Measurements from ENCODE around the gene TAS2R50.
"Not testable (repeated sequence)": the region's sequence is repeated elsewhere in the genome, so short reads cannot be mapped to it uniquely, and the experiment has no call there.

TAS2R50 gene, protein sequence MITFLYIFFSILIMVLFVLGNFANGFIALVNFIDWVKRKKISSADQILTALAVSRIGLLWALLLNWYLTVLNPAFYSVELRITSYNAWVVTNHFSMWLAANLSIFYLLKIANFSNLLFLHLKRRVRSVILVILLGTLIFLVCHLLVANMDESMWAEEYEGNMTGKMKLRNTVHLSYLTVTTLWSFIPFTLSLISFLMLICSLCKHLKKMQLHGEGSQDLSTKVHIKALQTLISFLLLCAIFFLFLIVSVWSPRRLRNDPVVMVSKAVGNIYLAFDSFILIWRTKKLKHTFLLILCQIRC

GRCh38 chr12:10986812-10987211 lies at the start of gene TAS2R50:
TAS2R50 (minus strand) TSS chr12:10986912; CDS start chr12:10986860, 52 bp downstream.
- no peak for DNase-seq

DNA sequence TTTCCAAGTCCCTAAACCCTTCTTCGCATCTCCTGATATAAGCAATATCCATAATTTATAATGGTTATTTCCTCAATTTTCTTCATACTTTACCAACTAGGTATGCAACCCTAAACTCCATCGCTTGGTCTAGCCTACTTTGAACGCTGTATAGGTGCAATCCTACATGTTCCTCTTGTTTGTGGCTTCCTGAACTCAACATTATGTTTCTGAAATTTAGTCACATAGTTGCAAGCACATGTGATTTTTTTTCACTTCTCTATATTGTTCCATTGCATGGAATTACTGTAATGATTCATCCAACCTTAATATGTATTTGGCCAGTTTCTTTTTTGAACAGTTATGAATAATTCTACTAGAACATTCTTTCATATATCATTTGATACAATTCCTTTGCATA lies 47.2 kb upstream of the TAS2R50 start:
- DNase-seq: not testable (repeated sequence)

DNA sequence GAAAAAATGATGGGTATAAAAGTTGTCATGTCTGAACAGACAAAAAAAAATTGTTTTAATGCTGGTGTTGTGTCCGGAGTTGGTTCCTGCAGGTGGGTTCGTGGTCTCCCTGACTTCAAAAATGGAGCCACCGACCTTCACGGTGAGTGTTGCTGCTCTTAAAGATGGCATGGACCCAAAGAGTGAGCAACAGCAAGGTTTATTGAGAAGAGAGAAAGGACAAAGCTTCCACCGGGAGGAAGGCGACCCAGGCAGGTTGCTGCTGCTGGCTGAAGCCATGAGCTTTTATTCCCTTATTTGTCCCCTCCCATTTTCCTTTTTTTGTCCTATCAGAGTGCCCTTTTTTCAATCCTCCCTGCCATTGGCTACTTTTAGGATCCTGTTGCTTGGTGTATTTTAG lies 44.6 kb upstream of the TAS2R50 start, which contains the start of gene TAS2R31:
Gene TAS2R31, minus strand, starts transcription at position 101 of the 400 bp plus-strand sequence. Its CDS starts 72 bp downstream, at position 29.
- DNase-seq: no peak

GRCh38 chr12:11026118-11026517 lies 39.4 kb upstream of the TAS2R50 start:
- no peak for DNase-seq

- DNase-seq: no peak
These were observed 36.7 kb upstream of the TAS2R50 start for GRCh38 chr12:11023387-11023786.

DNA sequence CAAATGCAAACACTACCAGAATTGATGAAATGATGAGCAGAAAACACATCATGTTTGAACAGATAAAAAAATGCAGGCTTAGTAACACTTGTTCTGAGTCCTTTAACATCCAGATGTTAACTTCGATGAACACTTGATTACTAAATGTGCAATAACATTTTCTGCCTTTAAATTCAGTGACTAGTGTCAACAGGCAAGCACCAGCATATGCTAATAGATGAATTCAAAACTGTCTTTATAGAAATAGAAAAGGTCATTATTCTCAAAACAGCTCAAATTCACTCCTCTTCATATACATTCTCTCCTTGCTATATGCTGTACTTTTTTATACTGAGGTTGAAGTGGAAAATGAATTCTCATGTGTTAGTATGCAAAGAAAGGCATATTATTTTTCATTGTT lies 35.8 kb upstream of the TAS2R50 start, which contains the start of gene TAS2R19:
Gene TAS2R19, minus strand, starts transcription at position 101 of the 400 bp plus-strand sequence. Its CDS starts 49 bp downstream, at position 52.
- DNase-seq: no peak

GRCh38 chr12:11016937-11017336 lies 30.2 kb upstream of the TAS2R50 start:
- DNase-seq: no peak

DNA sequence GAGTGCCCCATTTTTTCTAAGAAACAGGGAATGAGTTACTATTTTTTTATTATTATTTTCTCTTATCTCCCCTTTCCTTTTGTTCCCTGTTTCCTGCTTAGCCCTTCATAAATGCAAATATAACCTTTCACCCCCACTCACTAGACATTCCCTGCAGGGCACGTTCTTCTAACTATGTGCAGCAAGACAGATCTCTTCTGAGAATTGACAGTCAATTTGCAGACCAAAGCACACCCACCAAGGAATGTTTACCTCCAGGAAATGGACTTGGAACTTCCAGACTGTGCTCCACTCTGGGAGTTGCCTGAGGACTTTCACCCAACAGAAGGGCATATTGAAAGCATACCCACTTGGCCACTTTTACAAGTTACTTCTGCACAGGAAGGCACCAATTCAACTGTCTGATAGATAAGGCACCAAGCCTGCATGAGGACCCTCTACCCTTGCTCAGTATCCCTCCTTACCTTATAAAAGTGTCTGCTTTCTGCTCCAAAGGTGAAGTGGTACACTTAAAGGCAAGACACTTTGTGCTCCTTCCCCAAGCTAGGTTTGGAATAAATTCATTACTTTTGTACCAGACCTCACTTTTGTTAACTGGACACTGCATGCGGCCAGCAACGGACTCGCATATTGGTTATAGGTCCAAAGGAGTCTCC lies 29.2 kb upstream of the TAS2R50 start:
- DNase-seq: no peak

GRCh38 chr12:11014234-11014633 lies 27.5 kb upstream of the TAS2R50 start:
- no peak for DNase-seq

DNA sequence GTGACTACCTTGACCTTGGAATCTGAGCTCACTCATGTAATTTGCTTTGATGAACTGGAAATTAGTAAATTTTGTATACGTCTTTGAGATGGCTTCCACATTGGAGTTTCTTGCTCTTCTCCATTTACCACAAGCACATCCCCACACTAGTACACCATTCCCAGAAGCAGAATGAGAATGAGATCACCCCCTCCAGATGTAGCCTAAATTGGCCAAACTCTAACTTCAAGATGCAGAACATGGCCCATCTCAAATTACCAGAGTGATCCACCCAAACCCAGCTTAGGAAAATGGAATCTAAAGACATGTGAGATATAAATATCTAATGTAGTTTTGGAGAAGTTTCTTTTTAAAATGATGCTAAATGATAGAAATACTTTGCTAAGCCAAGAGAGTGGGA lies 20.9 kb upstream of the TAS2R50 start:
- DNase-seq: no peak

GRCh38 chr12:10998204-10998603 lies 11.5 kb upstream of the TAS2R50 start, which contains the start of gene TAS2R20:
TAS2R20 (minus strand) TSS chr12:10998304; CDS start chr12:10997875, 429 bp downstream.
- no peak for DNase-seq

GRCh38 chr12:10994307-10994706 lies 7.6 kb upstream of the TAS2R50 start:
- DNase-seq: no peak

GRCh38 chr12:10989107-10989506 lies 2.4 kb upstream of the TAS2R50 start:
- no peak for DNase-seq

- DNase-seq: no peak
These were observed 4.5 kb downstream of the TAS2R50 start for GRCh38 chr12:10982244-10982643.

GRCh38 chr12:10974965-10975364 lies 11.7 kb downstream of the TAS2R50 start:
- no peak for DNase-seq

- no peak for DNase-seq
These were observed 17.8 kb downstream of the TAS2R50 start for GRCh38 chr12:10968765-10969456.

DNA sequence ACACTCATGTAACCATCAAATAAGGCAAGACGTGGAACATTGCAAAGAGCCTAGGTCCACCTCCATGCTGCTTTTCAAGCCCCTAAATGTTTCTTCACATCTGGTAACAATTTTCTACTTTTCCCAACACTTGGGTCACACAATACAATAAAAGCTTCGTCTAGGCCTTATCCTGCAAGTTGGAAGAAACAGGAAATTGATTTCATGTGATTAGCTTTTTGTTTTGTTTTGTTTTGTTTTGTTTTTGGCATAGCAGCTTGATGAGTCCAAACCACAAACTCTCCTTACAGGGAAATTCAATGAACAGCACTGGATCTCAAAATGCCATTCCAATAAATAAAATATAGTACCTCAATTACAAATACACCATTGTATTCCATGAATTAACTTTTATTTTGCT lies 19.3 kb downstream of the TAS2R50 start:
- DNase-seq: no peak

- no peak for DNase-seq
These were observed 20.4 kb downstream of the TAS2R50 start for GRCh38 chr12:10966314-10966713.

DNA sequence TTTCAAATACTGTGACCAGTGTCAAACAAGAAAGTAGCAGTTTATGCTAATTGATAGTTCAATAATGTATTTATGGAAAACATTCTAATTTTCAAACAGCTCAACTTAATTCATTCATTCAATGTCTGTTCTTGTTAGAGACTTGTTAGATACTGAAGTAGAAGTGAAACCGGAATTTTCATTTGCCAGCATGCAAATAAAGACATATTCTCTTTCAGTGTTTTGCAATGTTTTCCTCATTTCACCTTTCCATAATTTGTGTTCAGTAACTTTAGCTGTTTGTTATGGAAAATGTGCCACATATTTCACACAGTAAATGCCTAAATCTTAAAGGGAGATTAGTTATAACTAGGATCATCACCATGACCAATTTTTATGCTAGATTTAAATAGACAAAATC lies 21.2 kb downstream of the TAS2R50 start:
- DNase-seq: no peak

- DNase-seq: no peak
These were observed 26.5 kb downstream of the TAS2R50 start for GRCh38 chr12:10960211-10960610.

- DNase-seq: no peak
These were observed 26.9 kb downstream of the TAS2R50 start for GRCh38 chr12:10959804-10960203.

DNA sequence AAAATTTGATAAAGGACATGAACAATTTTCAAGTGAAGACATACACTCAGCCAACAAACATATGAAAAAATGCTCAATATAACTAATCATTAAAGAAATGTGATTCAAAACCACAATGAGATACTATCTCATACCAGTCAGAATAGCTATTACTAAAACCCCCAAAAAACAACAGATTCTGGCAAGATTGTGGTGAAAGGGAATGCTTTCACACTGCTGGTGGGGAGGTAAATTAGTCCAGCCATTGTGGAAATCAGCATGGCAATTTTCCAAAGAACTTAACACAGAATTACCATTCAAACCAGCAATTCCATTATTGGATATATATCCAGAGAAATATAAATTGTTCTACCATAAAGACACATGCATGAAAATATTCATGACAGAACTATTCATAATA lies 29.0 kb downstream of the TAS2R50 start:
- DNase-seq: no peak

DNA sequence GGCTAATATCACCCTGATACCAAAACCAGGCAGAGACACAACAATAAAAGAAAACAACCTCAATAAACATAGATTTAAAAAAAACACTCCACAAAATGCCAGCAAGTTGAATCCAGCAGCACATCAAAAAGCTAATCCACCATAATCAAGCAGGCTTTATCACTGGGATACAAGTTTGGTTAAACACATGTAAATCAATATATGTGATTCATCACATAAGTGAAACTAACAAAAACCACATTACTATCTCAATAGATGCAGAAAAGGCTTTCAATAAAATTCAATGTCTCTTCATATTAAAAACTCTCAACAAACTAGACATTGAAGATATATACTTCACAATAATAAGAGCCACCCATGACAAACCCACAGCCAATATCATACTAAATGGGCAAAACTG lies 30.6 kb downstream of the TAS2R50 start:
- no peak for DNase-seq

DNA sequence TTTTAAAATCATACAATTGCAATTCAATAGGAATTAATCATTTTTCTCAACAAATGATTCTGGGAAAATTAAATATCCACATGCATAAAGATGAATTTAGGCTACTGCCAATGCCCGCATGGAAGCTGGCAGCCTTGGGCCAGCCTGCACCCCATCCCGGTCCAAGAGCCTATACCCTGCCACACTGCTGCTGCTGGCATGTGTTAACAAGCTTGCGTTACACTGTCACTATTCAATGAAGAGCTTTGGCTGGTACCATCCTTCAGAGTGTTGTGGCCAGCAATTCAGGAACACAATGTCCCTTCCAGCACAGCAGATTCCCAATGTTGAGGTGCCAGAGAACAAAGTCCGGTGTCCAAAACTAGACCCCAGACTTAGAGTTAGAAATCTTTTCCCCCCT lies 34.1 kb downstream of the TAS2R50 start:
- DNase-seq: no peak

Measured in NCI-H1105 treated with DMSO at 0.1 percent for 48 hours (cell line).